Nephron (organoid): ENCODE data around the gene KLHDC10.

Experiments
- H3K27ac Mint-ChIP-seq, 3 experiments: 2 replicates each; pipeline ENCODE4 v1.8.0; 2020; ENCODE audit warnings: mixed read lengths in 3 of 3, mild to moderate bottlenecking in 2 of 3, moderate library complexity in 1 of 3
- H3K27me3 Mint-ChIP-seq: 2 replicates; pipeline ENCODE4 v1.8.0; 2021; ENCODE audit warnings: low read depth, mild to moderate bottlenecking, moderate library complexity, mixed read lengths
- H3K36me3 Mint-ChIP-seq: 2 replicates; pipeline ENCODE4 v1.8.0; 2020; ENCODE audit warnings: low read depth, mixed read lengths
- H3K4me1 Mint-ChIP-seq: 2 replicates; pipeline ENCODE4 v1.8.0; 2020; ENCODE audit warnings: mixed read lengths
- H3K4me3 Mint-ChIP-seq, 3 experiments: 2 replicates each; pipeline ENCODE4 v1.8.0; 2020; ENCODE audit warnings: mild to moderate bottlenecking in 3 of 3, mixed read lengths in 3 of 3, moderate library complexity in 2 of 3
- H3K9me3 Mint-ChIP-seq: 2 replicates; pipeline ENCODE4 v1.8.0; 2020; ENCODE audit warnings: mixed read lengths
- CTCF ChIP-seq, 3 experiments: fragments of 200-600 bp; sonication (generic); IDR thresholded peaks; one replicate each; pipeline ENCODE4 v1.5.0; 2021; ENCODE audit warnings: antibody characterized with exemption in 3 of 3; ENCODE audit not compliant: unreplicated experiment in 3 of 3

KLHDC10 gene

GRCh38 chr7:130087364-130087763 is 17.0 kb downstream of the KLHDC10 start:
- Mint-ChIP-seq H3K27ac (peak overlapping the region; percentile 2 to 19 (median 8)), H3K4me3 (no peak overlapping the region), H3K4me1 (peaks cover 8% of the 10 kb centered on the region), H3K36me3 (peaks cover 35% of the 10 kb centered on the region), H3K27me3 (no peaks in the 10 kb centered on the region), H3K9me3 (no peaks in the 10 kb centered on the region)
- no peak for TF ChIP-seq CTCF (IDR thresholded peaks at IDR 0.05; ENCODE audit: unreplicated experiment in 3 of 3)

- TF ChIP-seq CTCF (IDR thresholded peaks at IDR 0.05; ENCODE audit: unreplicated experiment in 3 of 3): no peak
- no peak overlapping the region for H3K4me3 Mint-ChIP-seq
- no peak overlapping the region for H3K27ac Mint-ChIP-seq
- no peaks in the 10 kb centered on the region for H3K27me3 Mint-ChIP-seq
- no peaks in the 10 kb centered on the region for H3K9me3 Mint-ChIP-seq
- peaks cover 20% of the 10 kb centered on the region for H3K4me1 Mint-ChIP-seq
- peaks cover 15% of the 10 kb centered on the region for H3K36me3 Mint-ChIP-seq
Observed at GRCh38 chr7:130090745-130091532, 20.6 kb downstream of the KLHDC10 start.

GRCh38 chr7:130091999-130092398 is 21.7 kb downstream of the KLHDC10 start:
- peaks cover 21% of the 10 kb centered on the region for H3K4me1 Mint-ChIP-seq
- H3K27ac Mint-ChIP-seq: peak overlapping the region in 1 of 3 experiments; percentile 14
- no peak for TF ChIP-seq CTCF (IDR thresholded peaks at IDR 0.05; ENCODE audit: unreplicated experiment in 3 of 3)
- H3K27me3 Mint-ChIP-seq: no peaks in the 10 kb centered on the region
- H3K9me3 Mint-ChIP-seq: no peaks in the 10 kb centered on the region
- H3K4me3 Mint-ChIP-seq: no peak overlapping the region
- peaks cover 15% of the 10 kb centered on the region for H3K36me3 Mint-ChIP-seq

- no peak for TF ChIP-seq CTCF (IDR thresholded peaks at IDR 0.05; ENCODE audit: unreplicated experiment in 3 of 3)
- Mint-ChIP-seq H3K27ac (peak overlapping the region in 1 of 3 experiments; percentile 14), H3K9me3 (no peaks in the 10 kb centered on the region), H3K4me3 (no peak overlapping the region), H3K36me3 (peaks cover 15% of the 10 kb centered on the region), H3K4me1 (peaks cover 21% of the 10 kb centered on the region), H3K27me3 (no peaks in the 10 kb centered on the region)
Observed at GRCh38 chr7:130092598-130092997, 22.3 kb downstream of the KLHDC10 start.

GRCh38 chr7:130095812-130096211 is 25.5 kb downstream of the KLHDC10 start:
- TF ChIP-seq CTCF (IDR thresholded peaks at IDR 0.05; ENCODE audit: unreplicated experiment in 3 of 3): no peak
- no peaks in the 10 kb centered on the region for H3K9me3 Mint-ChIP-seq
- no peaks in the 10 kb centered on the region for H3K27me3 Mint-ChIP-seq
- no peak overlapping the region for H3K4me3 Mint-ChIP-seq
- peaks cover 24% of the 10 kb centered on the region for H3K36me3 Mint-ChIP-seq
- H3K27ac Mint-ChIP-seq: peak overlapping the region; percentile 36 to 52 (median 46)
- peaks cover 21% of the 10 kb centered on the region for H3K4me1 Mint-ChIP-seq
